HUES64 (cell line): ENCODE data around the gene MUC21.
"Not testable (repeated sequence)": the region's sequence is repeated elsewhere in the genome, so short reads cannot be mapped to it uniquely, and the experiment has no call there.

Source experiments
- H3K27ac ChIP-seq: 2 replicates; pipeline ENCODE4 v1.7.0; 2013; ENCODE audit warnings: low read depth, low read length, inconsistent platforms
- H3K27me3 ChIP-seq: 2 replicates; pipeline ENCODE4 v1.6.1; 2013; ENCODE audit warnings: mild to moderate bottlenecking, low read length; ENCODE audit not compliant: insufficient read depth
- H3K36me3 ChIP-seq: 2 replicates; pipeline ENCODE4 v1.6.1; 2013; ENCODE audit warnings: mild to moderate bottlenecking, low read length; ENCODE audit not compliant: insufficient read depth
- H3K4me1 ChIP-seq: 2 replicates; pipeline ENCODE4 v1.6.1; 2013; ENCODE audit warnings: mild to moderate bottlenecking, low read length, moderate library complexity; ENCODE audit not compliant: insufficient read depth
- H3K4me3 ChIP-seq: 2 replicates; pipeline ENCODE4 v1.5.1; 2013; ENCODE audit warnings: mild to moderate bottlenecking, low read length, moderate library complexity
- H3K9ac ChIP-seq: 2 replicates; pipeline ENCODE4 v1.6.1; 2013; ENCODE audit warnings: mild to moderate bottlenecking, low read depth, low read length
- H3K9me3 ChIP-seq: 2 replicates; pipeline ENCODE4 v1.6.1; 2013; ENCODE audit warnings: low read depth, low read length; ENCODE audit not compliant: insufficient read depth
- WGBS: fragments of 150-250, 120-280 bp; methylation state at CpG from one replicate; pipeline ENCODE4 v1.1.7; 2013; ENCODE audit warnings: missing lambda C conversion rate; 5-methylcytosine and 5-hydroxymethylcytosine counted together

The MUC21 gene

GRCh38 chr6:31011153-31011552 is 27.6 kb downstream of the MUC21 start:
- no peak overlapping the region for H3K9ac ChIP-seq
- H3K27me3 ChIP-seq = no peaks in the 10 kb centered on the region
- 72% methylated on average over 6 of the region's 6 CpGs for WGBS

GRCh38 chr6:31016659-31017299 is 33.3 kb downstream of the MUC21 start:
- WGBS = 89% methylated on average over 36 of the region's 36 CpGs

More at GRCh38 chr6:31011153-31011552, 27.6 kb downstream of the MUC21 start:
- Histone ChIP-seq H3K36me3 (no peaks in the 10 kb centered on the region), H3K4me1 (no peaks in the 10 kb centered on the region), H3K27ac (no peak overlapping the region), H3K9me3 (0 out of 2 replicates have a peak, but pooled peaks cover 2% of the 10 kb centered on the region), H3K4me3 (no peak overlapping the region)

GRCh38 chr6:31017436-31017835 is 33.9 kb downstream of the MUC21 start:
- H3K9ac ChIP-seq, H3K27ac ChIP-seq, H3K27me3 ChIP-seq, H3K9me3 ChIP-seq, H3K4me3 ChIP-seq, H3K36me3 ChIP-seq, H3K4me1 ChIP-seq: not testable (repeated sequence)
- 80% methylated on average over 3 of the region's 3 CpGs for WGBS

More at GRCh38 chr6:31016659-31017299, 33.3 kb downstream of the MUC21 start:
- H3K36me3 ChIP-seq = no peaks in the 10 kb centered on the region
- H3K27ac ChIP-seq = no peak overlapping the region
- H3K9ac ChIP-seq = no peak overlapping the region
- 0 out of 2 replicates have a peak, but pooled peaks cover 5% of the 10 kb centered on the region for H3K9me3 ChIP-seq
- H3K4me3 ChIP-seq = no peak overlapping the region
- no peaks in the 10 kb centered on the region for H3K27me3 ChIP-seq
- H3K4me1 ChIP-seq = no peaks in the 10 kb centered on the region

DNA sequence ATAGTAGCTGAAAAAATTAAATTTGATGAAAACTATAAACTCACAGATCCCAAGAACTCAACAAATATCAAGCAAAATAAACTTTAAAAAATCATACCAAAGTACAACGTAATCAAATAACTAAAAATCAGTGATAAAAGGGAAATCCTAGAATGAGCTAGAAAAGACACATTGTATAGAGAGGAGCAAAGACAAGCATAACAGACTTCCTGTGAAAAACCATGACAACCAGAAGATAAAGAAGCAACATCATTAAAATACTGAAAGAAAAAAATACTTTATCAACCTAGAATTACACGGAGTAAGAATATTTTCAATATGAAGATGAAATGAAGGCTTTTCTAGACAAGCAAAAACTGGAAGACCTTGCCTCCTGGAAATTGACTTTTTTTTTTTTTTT is 36.5 kb downstream of the MUC21 start:
- H3K9ac ChIP-seq = no peak overlapping the region
- H3K9me3 ChIP-seq = 0 out of 2 replicates have a peak, but pooled peaks cover 5% of the 10 kb centered on the region
- no peak overlapping the region for H3K4me3 ChIP-seq
- no peaks in the 10 kb centered on the region for H3K4me1 ChIP-seq
- H3K36me3 ChIP-seq = no peaks in the 10 kb centered on the region
- 100% methylated on average over 1 of the region's 2 CpGs for WGBS
- no peak overlapping the region for H3K27ac ChIP-seq
- no peaks in the 10 kb centered on the region for H3K27me3 ChIP-seq

- not testable (repeated sequence) for H3K9me3 ChIP-seq, H3K27me3 ChIP-seq, H3K9ac ChIP-seq, H3K27ac ChIP-seq, H3K4me1 ChIP-seq, H3K36me3 ChIP-seq, H3K4me3 ChIP-seq
- 85% methylated on average over 36 of the region's 36 CpGs for WGBS
Observed at GRCh38 chr6:31020631-31021255, 37.2 kb downstream of the MUC21 start.

DNA sequence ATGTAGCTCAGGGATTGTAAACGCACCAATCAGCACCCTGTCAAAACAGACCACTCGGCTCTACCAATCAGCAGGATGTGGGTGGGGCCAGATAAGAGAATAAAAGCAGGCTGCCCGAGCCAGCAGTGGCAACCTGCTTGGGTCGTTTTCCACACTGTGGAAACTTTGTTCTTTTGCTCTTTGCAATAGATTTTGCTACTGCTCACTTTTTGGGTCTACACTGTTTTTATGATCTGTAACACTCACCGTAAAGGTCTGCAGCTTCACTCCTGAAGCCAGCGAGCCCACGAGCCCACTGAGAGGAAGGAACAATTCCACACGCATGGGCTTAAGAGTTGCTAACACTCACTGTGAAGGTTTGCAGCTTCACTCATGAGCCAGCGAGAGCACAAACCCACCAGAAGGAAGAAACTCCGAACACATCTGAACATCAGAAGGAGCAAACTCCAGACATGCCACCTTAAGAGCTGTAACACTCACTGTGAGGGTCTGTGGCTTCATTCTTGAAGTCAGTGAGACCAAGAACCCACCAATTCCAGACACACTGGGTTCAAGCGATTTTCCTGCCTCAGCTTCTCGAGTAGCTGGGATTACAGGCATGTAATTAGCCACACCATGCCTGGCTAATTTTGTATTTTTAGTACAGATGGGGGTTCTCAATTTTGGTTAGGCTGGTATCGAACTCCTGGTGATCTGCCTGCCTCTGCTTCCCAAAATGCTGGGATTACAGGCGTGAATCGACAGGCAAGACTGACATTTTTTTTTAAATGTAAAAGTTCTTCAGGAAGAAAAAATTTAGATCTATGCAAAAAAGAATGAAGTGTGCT is 38.4 kb downstream of the MUC21 start:
- not testable (repeated sequence) for H3K4me1 ChIP-seq, H3K9me3 ChIP-seq, H3K27ac ChIP-seq, H3K9ac ChIP-seq, H3K27me3 ChIP-seq, H3K4me3 ChIP-seq, H3K36me3 ChIP-seq
- 90% methylated on average over 15 of the region's 15 CpGs for WGBS

DNA sequence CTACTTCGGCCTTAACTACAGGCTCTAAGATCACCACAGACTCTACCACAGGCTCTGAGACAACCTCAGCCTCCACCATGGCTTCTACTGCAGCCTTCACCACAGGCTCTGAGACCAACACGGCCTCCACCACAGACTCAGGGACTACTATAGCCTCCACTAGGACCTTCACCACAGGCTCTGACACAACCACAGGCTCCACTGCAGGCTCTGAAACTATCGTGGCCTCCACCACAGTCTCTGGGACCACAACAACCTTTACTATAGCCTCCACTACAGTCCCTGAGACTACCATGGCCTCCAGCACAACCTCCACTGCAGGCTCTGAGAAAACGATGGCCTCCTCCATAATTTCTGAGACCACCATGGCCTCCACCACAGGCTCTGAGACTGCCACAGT is 42.1 kb downstream of the MUC21 start:
- WGBS = 89% methylated on average over 4 of the region's 4 CpGs
- Histone ChIP-seq H3K9ac (no peak overlapping the region), H3K27me3 (no peaks in the 10 kb centered on the region), H3K36me3 (no peaks in the 10 kb centered on the region), H3K9me3 (peaks cover 3% of the 10 kb centered on the region; the same call in 1 of the 2 replicates), H3K4me1 (no peaks in the 10 kb centered on the region), H3K4me3 (no peak overlapping the region), H3K27ac (no peak overlapping the region)

- Histone ChIP-seq H3K27me3 (no peaks in the 10 kb centered on the region), H3K9me3 (peaks cover 3% of the 10 kb centered on the region; the same call in 1 of the 2 replicates), H3K27ac (no peak overlapping the region), H3K4me1 (no peaks in the 10 kb centered on the region), H3K4me3 (no peak overlapping the region), H3K36me3 (no peaks in the 10 kb centered on the region), H3K9ac (no peak overlapping the region)
- WGBS = 88% methylated on average over 6 of the region's 6 CpGs
Observed at GRCh38 chr6:31031095-31031494, 47.6 kb downstream of the MUC21 start.

GRCh38 chr6:31033075-31033474 is 49.6 kb downstream of the MUC21 start:
- H3K9ac ChIP-seq = no peak overlapping the region
- whole genome bisulfite sequencing = 93% methylated on average over 4 of the region's 4 CpGs
- no peak overlapping the region for H3K4me3 ChIP-seq
- no peaks in the 10 kb centered on the region for H3K36me3 ChIP-seq
- no peak overlapping the region for H3K27ac ChIP-seq
- H3K4me1 ChIP-seq = no peaks in the 10 kb centered on the region
- no peaks in the 10 kb centered on the region for H3K27me3 ChIP-seq
- H3K9me3 ChIP-seq = peaks cover 3% of the 10 kb centered on the region; the same call in 1 of the 2 replicates

- no peaks in the 10 kb centered on the region for H3K36me3 ChIP-seq
- no peak overlapping the region for H3K9ac ChIP-seq
- H3K27me3 ChIP-seq = no peaks in the 10 kb centered on the region
- no peak overlapping the region for H3K27ac ChIP-seq
- no peaks in the 10 kb centered on the region for H3K9me3 ChIP-seq
- H3K4me1 ChIP-seq = no peaks in the 10 kb centered on the region
- 98% methylated on average over 3 of the region's 4 CpGs for WGBS
- H3K4me3 ChIP-seq = no peak overlapping the region
Observed at GRCh38 chr6:31035862-31036497, 52.5 kb downstream of the MUC21 start.

GRCh38 chr6:31037169-31037568 is 53.7 kb downstream of the MUC21 start:
- Histone ChIP-seq H3K9ac (no peak overlapping the region), H3K27ac (no peak overlapping the region), H3K27me3 (no peaks in the 10 kb centered on the region)

More at GRCh38 chr6:31037169-31037568, 53.7 kb downstream of the MUC21 start:
- Histone ChIP-seq H3K9me3 (no peaks in the 10 kb centered on the region), H3K4me1 (no peaks in the 10 kb centered on the region), H3K4me3 (no peak overlapping the region), H3K36me3 (no peaks in the 10 kb centered on the region)
- WGBS = 88% methylated on average over 7 of the region's 7 CpGs
